Glutamatergic neuron (in vitro differentiated cells): Measurements from ENCODE around the gene LYST. TPM values are rescaled to one million over a fixed set of nuclear protein-coding genes. Genes with fewer than 3 reads are reported as not detected.

ENCODE experiments used
- DNase-seq: peaks from one replicate; pipeline ENCODE4 v3.0.0; 2022
- H3K27ac Mint-ChIP-seq: one replicate; pipeline ENCODE4 v1.8.0; 2020; ENCODE audit warnings: mild to moderate bottlenecking, mixed read lengths, inconsistent platforms; ENCODE audit not compliant: unreplicated experiment
- H3K27me3 Mint-ChIP-seq: one replicate; pipeline ENCODE4 v1.8.0; 2020; ENCODE audit warnings: mild to moderate bottlenecking, moderate library complexity, mixed read lengths, inconsistent platforms; ENCODE audit not compliant: unreplicated experiment
- H3K36me3 Mint-ChIP-seq: one replicate; pipeline ENCODE4 v1.8.0; 2020; ENCODE audit warnings: mild to moderate bottlenecking, mixed read lengths, inconsistent platforms; ENCODE audit not compliant: unreplicated experiment
- H3K4me1 Mint-ChIP-seq: one replicate; pipeline ENCODE4 v1.8.0; 2020; ENCODE audit warnings: mild to moderate bottlenecking, low read depth, mixed read lengths, inconsistent platforms; ENCODE audit not compliant: unreplicated experiment
- H3K4me3 Mint-ChIP-seq: one replicate; pipeline ENCODE4 v1.8.0; 2020; ENCODE audit warnings: mild to moderate bottlenecking, mixed read lengths, inconsistent platforms; ENCODE audit not compliant: unreplicated experiment
- H3K9me3 Mint-ChIP-seq: one replicate; pipeline ENCODE4 v1.8.0; 2020; ENCODE audit warnings: mild to moderate bottlenecking, moderate library complexity, mixed read lengths, inconsistent platforms; ENCODE audit not compliant: unreplicated experiment
- CTCF ChIP-seq: fragments of 200-600 bp; sonication (generic); IDR thresholded peaks from one replicate; pipeline ENCODE4 v1.5.0; 2021; ENCODE audit not compliant: partially characterized antibody, unreplicated experiment
- total RNA-seq: library from RNA; stranded (reverse); fragmentation: NEBNext Ultra II Directional; extraction: Animal tissue kit (Norgen Biotek cat#: 25700); gene quantifications from one replicate; pipeline ENCODE4 v1.2.1, GENCODE V29; 2021; ENCODE audit not compliant: unreplicated experiment

LYST gene
- total RNA-seq, 1 donor from 2014 or later = 33.6 TPM

- Mint-ChIP-seq H3K9me3 (peaks cover 1% of the 10 kb centered on the region), H3K27ac (no peak overlapping the region), H3K4me3 (no peak overlapping the region), H3K27me3 (peaks cover 2% of the 10 kb centered on the region), H3K4me1 (peaks cover 17% of the 10 kb centered on the region), H3K36me3 (no peaks in the 10 kb centered on the region)
- DNase-seq = no peak
- TF ChIP-seq CTCF = no peak
Observed at GRCh38 chr1:235635938-235636662, 230.6 kb downstream of the LYST start.

GRCh38 chr1:235632506-235633401 is 234.0 kb downstream of the LYST start:
- H3K36me3 Mint-ChIP-seq = no peaks in the 10 kb centered on the region
- peaks cover 11% of the 10 kb centered on the region for H3K4me1 Mint-ChIP-seq

DNA sequence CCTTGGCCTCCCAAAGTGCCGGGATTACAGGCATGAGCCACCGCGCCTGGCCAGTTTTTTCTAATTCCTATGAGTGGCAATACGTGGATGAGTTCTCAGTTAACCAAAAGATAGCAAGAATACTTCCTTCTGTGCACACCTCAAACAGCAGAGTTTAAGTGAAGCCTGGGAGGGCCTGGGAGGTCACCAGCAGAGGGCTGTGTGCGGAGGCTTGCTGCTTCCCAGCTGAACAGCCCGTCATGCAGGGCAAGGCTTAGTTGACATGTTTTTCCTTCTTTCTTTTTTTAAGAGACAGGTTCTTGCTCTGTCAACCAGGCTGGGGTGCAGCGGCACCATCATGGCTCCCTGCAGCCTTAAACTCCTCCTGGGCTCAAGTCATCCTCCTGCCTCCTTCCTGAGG is 234.9 kb downstream of the LYST start:
- H3K27ac Mint-ChIP-seq = no peak overlapping the region

More at GRCh38 chr1:235632506-235633401, 234.0 kb downstream of the LYST start:
- Mint-ChIP-seq H3K4me3 (peak overlapping the region; percentile 9), H3K9me3 (peaks cover 1% of the 10 kb centered on the region), H3K27me3 (peaks cover 1% of the 10 kb centered on the region), H3K27ac (peak overlapping the region; percentile 52)
- TF ChIP-seq CTCF = no peak
- no peak for DNase-seq

GRCh38 chr1:235628316-235629005 is 238.2 kb downstream of the LYST start:
- no peak for TF ChIP-seq CTCF
- Mint-ChIP-seq H3K4me3 (no peak overlapping the region), H3K27me3 (peaks cover 1% of the 10 kb centered on the region), H3K27ac (no peak overlapping the region), H3K4me1 (peaks cover 18% of the 10 kb centered on the region), H3K9me3 (peaks cover 1% of the 10 kb centered on the region), H3K36me3 (no peaks in the 10 kb centered on the region)
- no peak for DNase-seq

More for the DNA sequence above, 234.9 kb downstream of the LYST start:
- H3K36me3 Mint-ChIP-seq = no peaks in the 10 kb centered on the region
- no peak for DNase-seq
- TF ChIP-seq CTCF = no peak
- peaks cover 11% of the 10 kb centered on the region for H3K4me1 Mint-ChIP-seq
- peaks cover 1% of the 10 kb centered on the region for H3K27me3 Mint-ChIP-seq
- no peak overlapping the region for H3K4me3 Mint-ChIP-seq
- H3K9me3 Mint-ChIP-seq = peaks cover 1% of the 10 kb centered on the region
